Hematopoietic multipotent progenitor cell treated with erythropoietin and hydrocortisone succinate and interleukin-3 and kit ligand, for 17 days (in vitro differentiated cells): ENCODE measurements around the gene ARL2.
A peak's percentile ranks its signal among the peaks of the same experiment; 100 is the strongest.
"Not testable (repeated sequence)": the region's sequence is repeated elsewhere in the genome, so short reads cannot be mapped to it uniquely, and the experiment has no call there.

Experiments
- DNase-seq: peaks from one replicate; pipeline ENCODE4 v3.0.0-alpha.2; 2015; ENCODE audit warnings: low spot score

The ARL2 gene

DNA sequence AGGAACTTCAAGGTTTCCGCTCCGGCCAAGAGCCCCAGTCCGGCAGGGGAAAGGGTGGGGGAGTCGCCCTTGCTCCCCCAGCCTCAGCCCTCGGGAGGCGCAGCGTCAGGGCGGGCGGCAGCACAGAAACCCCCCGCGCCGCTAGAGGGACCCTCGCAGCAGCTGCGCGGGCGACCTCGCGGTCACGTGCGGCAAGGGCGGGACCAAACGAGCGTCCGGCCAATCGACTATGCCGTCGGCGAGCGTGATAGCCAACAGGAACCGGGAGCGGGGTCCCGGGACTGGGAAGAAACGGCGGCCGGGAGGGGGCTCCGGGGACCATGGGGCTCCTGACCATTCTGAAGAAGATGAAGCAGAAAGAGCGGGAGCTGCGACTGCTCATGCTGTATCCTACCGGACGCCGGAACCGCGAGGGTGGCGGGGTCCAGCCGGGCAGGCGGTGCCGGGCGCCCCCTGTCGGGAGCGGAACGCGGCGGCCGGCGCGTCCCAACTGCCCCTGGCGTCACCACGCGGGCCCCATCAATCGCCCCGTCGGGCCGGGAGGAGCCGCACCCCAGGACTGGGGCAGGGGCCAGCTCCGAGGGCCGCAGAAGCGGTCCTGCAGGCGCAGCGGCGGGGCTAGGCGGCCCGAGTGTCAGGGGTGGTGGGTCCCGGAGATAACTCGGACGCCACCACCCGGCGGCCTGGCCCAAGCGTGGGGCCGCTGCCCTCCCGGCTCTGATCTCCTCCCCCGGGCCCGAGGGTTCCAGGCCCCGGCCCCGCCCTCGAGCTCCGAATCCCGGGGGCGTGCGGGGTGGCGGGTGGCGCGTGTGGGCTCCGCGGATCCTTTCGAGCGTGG is at the start of gene ARL2:
Gene ARL2 (plus strand): TSS at position 273 of the 838 bp plus-strand sequence. CDS start 48 bp downstream, at position 321.
- DNase-seq, result peak; percentile 93

DNA sequence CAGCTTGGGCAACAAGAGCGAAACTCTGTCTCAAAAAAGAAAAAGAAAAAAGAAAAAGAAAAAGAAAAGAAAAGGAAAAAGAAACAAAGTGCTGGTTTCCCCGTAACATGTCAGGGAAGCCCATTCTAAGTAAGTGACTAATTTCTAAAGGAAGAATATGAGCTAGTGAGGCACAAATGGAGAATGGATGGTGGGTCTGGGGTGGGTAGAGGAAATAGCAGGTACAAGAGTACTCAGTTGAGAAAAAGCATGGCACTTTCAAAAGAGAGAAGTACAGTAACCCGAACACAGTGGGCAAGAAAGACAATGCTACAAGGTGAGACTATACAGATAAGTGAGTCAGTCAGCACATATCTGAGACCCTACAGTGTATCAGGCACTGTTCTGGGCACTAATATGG is 46.6 kb upstream of the ARL2 start:
- DNase-seq, result no peak

- no peak for DNase-seq
These were observed 44.8 kb upstream of the ARL2 start for GRCh38 chr11:64969209-64969608.

DNA sequence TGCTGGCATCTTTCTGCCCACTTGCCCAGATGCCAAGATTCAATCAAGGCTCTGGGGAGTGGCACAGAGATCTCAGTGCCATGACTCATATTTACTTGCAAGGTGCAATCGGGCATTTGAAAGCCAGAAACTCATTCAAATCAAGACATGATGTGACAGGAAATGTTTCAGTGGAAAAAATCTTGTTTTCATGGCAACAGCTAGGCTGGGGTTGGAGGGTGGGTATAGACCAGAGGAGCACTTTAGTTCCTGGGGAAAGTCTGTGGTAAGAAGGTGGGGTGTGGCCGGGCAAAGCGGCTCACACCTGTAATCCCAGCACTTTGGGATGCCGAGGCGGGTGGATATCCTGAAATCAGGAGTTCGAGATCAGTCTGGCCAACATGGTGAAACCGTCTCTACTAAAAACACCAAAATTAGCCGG is 43.2 kb upstream of the ARL2 start:
- DNase-seq, result no peak

GRCh38 chr11:64971421-64972233 is 42.3 kb upstream of the ARL2 start, which contains the start of gene MAJIN:
Gene MAJIN, minus strand, starts transcription at chr11:64972108. Its CDS starts 12,703 bp downstream, at chr11:64959405.
- DNase-seq, result peak; percentile 46

DNA sequence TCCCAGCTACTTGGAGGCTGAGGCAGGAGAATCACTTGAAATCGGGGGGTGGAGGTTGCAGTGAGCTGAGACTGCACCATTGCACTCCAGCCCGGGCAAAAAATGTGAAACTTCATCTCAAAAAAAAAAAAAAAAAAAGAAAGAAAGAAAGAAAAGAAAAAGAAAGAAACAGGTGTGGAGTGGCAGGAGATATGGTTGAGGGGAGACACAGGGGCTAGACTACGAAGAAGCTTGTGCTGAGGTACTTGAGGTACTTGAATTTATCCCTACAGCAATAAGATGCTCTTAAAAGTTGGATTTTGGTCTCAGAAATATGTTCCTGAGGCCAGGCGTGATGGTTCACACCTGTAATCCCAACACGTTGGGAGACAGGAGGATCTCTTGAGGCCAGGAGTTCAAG is 39.8 kb upstream of the ARL2 start:
- no peak for DNase-seq

GRCh38 chr11:64976651-64977050 is 37.3 kb upstream of the ARL2 start:
- DNase-seq, result no peak

- not testable (repeated sequence) for DNase-seq
These were observed 30.6 kb upstream of the ARL2 start for GRCh38 chr11:64983339-64983738.

- DNase-seq, result no peak
These were observed 25.7 kb upstream of the ARL2 start for GRCh38 chr11:64987998-64988854.

DNA sequence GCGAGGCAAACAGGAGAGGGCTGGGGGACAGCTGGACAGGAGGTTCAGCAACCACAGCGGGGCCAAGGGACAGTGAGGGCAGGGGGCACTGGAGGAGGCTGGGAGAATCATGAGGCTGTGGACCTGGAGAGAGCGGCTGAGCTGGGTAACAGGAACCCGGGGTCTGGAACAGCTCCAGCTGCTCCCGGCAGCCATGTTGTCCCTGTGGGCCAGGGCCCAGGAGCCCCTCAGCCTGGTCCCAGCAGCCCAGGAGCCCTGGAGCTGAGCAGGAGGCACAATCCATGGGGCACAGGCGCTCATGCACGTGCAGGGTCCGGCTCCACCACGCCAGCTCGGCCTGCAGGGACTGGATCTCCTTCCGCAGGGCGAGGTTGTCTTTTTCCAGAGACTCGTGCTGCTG is 24.5 kb upstream of the ARL2 start:
- DNase-seq, result no peak

DNA sequence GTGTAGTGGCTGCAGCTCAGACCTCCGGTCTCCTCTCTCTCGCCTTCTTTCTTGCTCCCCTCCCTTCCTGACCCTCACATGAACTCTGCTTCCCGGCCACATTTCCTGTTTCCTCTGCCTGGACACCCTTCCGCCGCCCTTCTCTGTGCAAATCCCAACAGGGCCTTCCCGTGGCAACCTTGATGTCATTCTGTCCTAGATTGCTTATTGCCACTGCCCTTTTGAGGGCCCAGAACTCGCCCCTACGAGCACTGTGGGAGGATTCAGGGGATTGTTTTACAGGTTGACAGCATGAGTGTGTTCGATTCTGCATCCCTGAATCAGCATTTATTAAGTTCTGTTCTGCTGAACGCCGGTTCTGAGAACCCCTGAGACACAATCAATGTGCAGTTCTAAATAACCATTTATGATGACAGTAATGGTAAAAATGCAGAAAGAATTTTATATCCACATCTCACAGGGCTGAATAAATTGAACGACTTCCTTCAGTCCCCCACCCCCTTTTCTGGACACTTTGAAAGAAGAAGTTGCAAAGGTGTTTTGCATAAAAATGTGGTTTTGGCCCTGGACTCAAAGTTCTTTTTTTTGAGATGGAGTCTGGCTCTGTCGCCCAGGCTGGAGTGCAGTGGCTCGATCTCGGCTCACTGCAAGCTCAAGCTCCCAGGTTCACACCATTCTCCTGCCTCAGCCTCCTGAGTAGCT is 23.6 kb upstream of the ARL2 start:
- DNase-seq, result no peak

- no peak for DNase-seq
These were observed 19.6 kb upstream of the ARL2 start for GRCh38 chr11:64994318-64994717.

GRCh38 chr11:64996327-64996709 is 17.6 kb upstream of the ARL2 start:
- no peak for DNase-seq

- peak; percentile 26 for DNase-seq
These were observed 17.1 kb upstream of the ARL2 start, which contains the start of gene BATF2 for GRCh38 chr11:64996710-64997380. Gene BATF2, minus strand, starts transcription at chr11:64996971. Its CDS starts 57 bp downstream, at chr11:64996914.

DNA sequence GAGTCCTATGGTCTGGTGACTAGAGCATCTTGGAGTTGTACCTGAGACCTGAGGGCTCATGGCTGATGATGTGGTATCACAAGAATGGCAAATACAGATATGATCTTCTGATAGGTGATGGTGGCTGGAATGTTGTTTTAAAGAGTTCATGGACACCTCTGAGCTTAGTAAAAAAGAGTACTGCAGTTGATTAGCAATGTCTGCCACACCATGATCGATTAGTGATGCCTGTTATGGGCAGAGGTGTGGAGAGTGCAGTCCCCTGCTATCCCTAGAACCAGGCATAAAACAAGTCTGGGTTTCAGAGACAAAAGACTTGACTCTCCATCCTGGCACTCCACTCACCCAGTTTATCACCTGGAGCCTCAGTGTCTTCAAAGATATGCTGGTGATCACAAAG is 15.8 kb upstream of the ARL2 start:
- no peak for DNase-seq

DNA sequence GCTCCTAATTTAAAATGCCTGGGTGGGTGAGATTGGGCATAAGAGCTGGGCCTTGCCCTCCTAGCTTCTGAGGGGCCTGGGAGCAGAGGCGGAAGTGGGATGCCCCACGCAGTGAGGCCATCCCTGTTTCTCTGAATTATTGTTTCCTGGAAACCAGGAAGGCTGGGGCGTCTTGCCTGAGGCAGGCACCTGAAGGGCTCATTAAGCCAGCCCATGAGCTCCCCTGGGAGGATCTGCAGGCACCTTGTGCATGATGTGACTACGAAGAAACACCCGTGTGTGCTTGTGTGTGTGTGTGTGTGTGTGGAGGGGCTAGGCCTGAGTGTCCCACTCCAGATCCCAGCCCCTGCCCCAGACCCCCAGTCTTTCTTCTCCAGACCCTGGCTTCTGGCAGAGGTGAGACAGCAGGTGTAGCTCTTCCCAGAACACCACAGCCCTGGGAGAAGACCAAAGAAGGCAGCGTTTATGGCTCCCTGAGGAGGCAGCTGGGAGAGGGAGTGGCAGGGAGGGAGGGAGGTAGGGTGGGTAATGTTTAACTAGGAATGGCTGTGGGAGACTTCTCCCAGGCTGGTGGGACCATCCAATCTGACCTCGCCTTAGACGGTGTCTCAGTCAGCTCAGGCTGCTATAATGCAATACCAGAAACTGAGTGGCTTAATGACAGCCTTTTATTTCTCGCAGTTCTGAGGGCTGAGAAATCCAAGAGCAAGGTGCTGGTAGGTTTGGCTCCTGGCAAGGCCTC is 15.1 kb upstream of the ARL2 start:
- DNase-seq, result no peak

GRCh38 chr11:64999478-64999877 is 14.5 kb upstream of the ARL2 start:
- DNase-seq, result no peak

DNA sequence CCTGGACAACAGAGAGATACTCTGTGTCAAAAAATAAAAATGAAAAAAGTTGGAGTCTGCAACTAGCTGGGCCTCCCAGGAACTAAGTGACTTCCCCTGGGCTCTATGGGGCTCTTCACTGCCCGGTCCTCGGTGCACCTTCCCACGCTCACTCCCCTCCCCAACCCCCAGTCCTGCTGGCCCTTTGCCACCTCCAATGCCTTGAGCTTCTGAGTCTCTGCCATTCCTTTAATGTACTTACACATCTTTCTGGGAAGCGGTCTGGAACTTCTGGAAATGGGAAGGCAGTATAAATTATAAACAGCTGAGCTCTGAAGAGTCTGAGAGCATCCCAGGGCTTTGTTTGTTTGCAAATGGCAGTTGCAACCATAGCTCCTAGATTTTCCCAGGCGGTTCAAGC is 11.3 kb upstream of the ARL2 start:
- no peak for DNase-seq

DNA sequence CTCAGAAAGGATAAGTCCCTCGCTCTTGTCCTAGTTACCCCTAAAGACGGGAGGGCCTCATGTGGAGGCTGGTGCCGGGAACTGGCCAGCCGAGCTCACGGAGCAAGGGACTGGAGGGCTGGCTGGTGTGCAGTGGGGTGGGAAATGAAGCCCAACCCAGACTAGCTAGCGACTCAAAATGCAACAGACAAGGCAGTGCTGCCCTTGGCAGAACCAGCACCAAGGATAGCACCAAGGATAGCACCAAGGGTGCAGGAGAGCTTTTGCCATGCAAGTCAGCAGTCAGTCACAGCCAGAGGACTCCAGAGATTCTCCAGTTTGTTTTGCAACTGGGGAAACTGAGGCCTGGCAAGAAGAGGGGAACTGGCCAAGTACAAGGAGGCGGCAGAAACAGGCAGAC is 10.7 kb upstream of the ARL2 start:
- no peak for DNase-seq

DNA sequence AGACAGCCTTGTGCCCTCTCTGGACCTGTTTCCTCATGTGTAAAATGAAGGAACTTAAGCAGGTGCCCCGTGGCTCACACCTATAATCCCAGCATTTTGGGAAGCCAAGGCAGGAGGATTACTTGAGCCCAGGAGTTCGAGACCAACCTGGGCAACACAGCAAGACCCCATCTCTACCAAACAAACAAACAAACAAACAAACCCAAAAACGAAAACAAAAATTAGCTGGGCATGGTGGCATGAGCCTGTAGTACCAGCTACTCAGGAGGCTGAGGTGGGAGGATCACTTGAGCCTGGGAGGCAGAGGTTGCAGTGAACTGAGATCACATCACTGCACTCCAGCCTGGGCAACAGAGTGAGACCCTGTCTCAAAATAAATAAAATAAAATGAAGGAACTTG is 10.0 kb upstream of the ARL2 start:
- DNase-seq, result not testable (repeated sequence)
